Measurements from ENCODE around the gene FOXP1.
A peak's percentile ranks its signal among the peaks of the same experiment; 100 is the strongest.

Gene FOXP1

GRCh38 chr3:71087143-71088018, 496.1 kb downstream of the FOXP1 start:
- DNase-seq, result no peak

- DNase-seq, result no peak
Observed at GRCh38 chr3:71086777-71087142, 496.8 kb downstream of the FOXP1 start.

- DNase-seq, result peak; percentile 30
Observed at GRCh38 chr3:71083726-71084131, 499.8 kb downstream of the FOXP1 start.

- no peak for DNase-seq
Observed at GRCh38 chr3:71082833-71083232, 500.7 kb downstream of the FOXP1 start.

- DNase-seq, result no peak
Observed at GRCh38 chr3:71080517-71081083, 502.9 kb downstream of the FOXP1 start.

GRCh38 chr3:71078723-71079525, 504.6 kb downstream of the FOXP1 start:
- DNase-seq, result no peak

GRCh38 chr3:71078199-71078598, 505.3 kb downstream of the FOXP1 start:
- no peak for DNase-seq

GRCh38 chr3:71077070-71077469, 506.5 kb downstream of the FOXP1 start:
- no peak for DNase-seq

- DNase-seq, result no peak
Observed at GRCh38 chr3:71076361-71077002, 507.0 kb downstream of the FOXP1 start.

GRCh38 chr3:71075494-71075893, 508.0 kb downstream of the FOXP1 start:
- DNase-seq, result no peak

GRCh38 chr3:71074423-71074822, 509.1 kb downstream of the FOXP1 start:
- no peak for DNase-seq

GRCh38 chr3:71072986-71073385, 510.5 kb downstream of the FOXP1 start:
- DNase-seq, result no peak

- DNase-seq, result no peak
Observed at GRCh38 chr3:71072287-71072686, 511.2 kb downstream of the FOXP1 start.

GRCh38 chr3:71070497-71071463, 512.7 kb downstream of the FOXP1 start:
- DNase-seq, result no peak

- DNase-seq, result peak; percentile 76
Observed at GRCh38 chr3:71069797-71070196, 513.7 kb downstream of the FOXP1 start.

- DNase-seq, result no peak
Observed at GRCh38 chr3:71067977-71068654, 515.4 kb downstream of the FOXP1 start.

- DNase-seq, result peak; percentile 61
Observed at GRCh38 chr3:71066849-71067261, 516.7 kb downstream of the FOXP1 start.

- peak; percentile 27 for DNase-seq
Observed at GRCh38 chr3:71066356-71066755, 517.2 kb downstream of the FOXP1 start.

GRCh38 chr3:71065764-71066013, 517.8 kb downstream of the FOXP1 start:
- DNase-seq, result no peak

- peak; percentile 69 for DNase-seq
Observed at GRCh38 chr3:71064956-71065763, 518.4 kb downstream of the FOXP1 start.

Data from activated CD8-positive, alpha-beta memory T cell treated with anti-CD3 and anti-CD28 coated beads, Interleukin-2, amount 50 U/mL, for 4 hours (primary cell).